Body of pancreas (tissue), 4 donors: ENCODE results near the gene MICAL2. TPM values are rescaled to one million over a fixed set of nuclear protein-coding genes. Genes with fewer than 3 reads are reported as not detected.

Experiments
- ATAC-seq: fragments of 150-250 bp; one replicate; pipeline ENCODE4 v1.9.1; 2016
- DNase-seq, 4 donors: peaks; one replicate each; pipeline ENCODE4 v3.0.0-alpha.2; 2019
- H3K27ac ChIP-seq, 4 donors: fragments of 200-600 bp; sonication (generic); 1 replicate in 3 of 4; 2 replicates in 1 of 4; pipeline versions ENCODE4 v1.5.1 to v1.6.1; 2016 to 2019; ENCODE audit warnings: mild to moderate bottlenecking in 1 of 4, mixed read lengths in 1 of 4, moderate library complexity in 1 of 4
- H3K27me3 ChIP-seq, 2 donors: fragments of 200-600 bp; sonication (generic); one replicate each; pipeline ENCODE4 v1.6.0; 2016; ENCODE audit warnings: mild to moderate bottlenecking in 1 of 2
- H3K36me3 ChIP-seq, 2 donors: fragments of 200-600 bp; sonication (generic); replicated peaks in 1 of 2; 2 replicates each; pipeline ENCODE4 v1.5.1; 2016; ENCODE audit warnings: low read depth in 2 of 2; ENCODE audit not compliant: insufficient read depth in 1 of 2
- H3K4me1 ChIP-seq: fragments of 200-600 bp; sonication (generic); one replicate; pipeline ENCODE4 v1.6.0; 2016
- H3K4me3 ChIP-seq, 2 donors: fragments of 200-600 bp; sonication (generic); 1 replicate in 1 of 2; 2 replicates in 1 of 2; pipeline ENCODE4 v1.5.1; 2016 to 2019
- H3K9me3 ChIP-seq, 3 donors: fragments of 200-600 bp; sonication (generic); 1 replicate in 2 of 3; 2 replicates in 1 of 3; pipeline ENCODE4 v1.5.1; 2016
- CTCF ChIP-seq, 7 experiments: fragments of 450-650 bp in 4 of 7; fragments of 200-600 bp in 3 of 7; sonication (generic) in 3 of 7; IDR thresholded peaks; one replicate each; pipeline ENCODE4 v1.5.1; 2016 to 2019; ENCODE audit warnings: antibody characterized with exemption in 7 of 7
- POLR2A ChIP-seq, 3 donors: fragments of 450-650 bp; IDR thresholded peaks; one replicate each; pipeline ENCODE4 v1.6.1; 2016; ENCODE audit warnings: antibody characterized with exemption in 3 of 3, mild to moderate bottlenecking in 2 of 3
- WGBS, 2 donors: methylation state at CpG; one replicate each; pipeline ENCODE4 v1.1.5; 2017; 5-methylcytosine and 5-hydroxymethylcytosine counted together
- intact Hi-C: fragments of 100-400 bp; cut with DNase I; formaldehyde crosslinking; loops from one replicate; pipeline ENCODE4 v1.15.1; 2023
- total RNA-seq, 2 donors: library from RNA; depleted of rRNA; stranded (reverse); fragments of >200 nt; gene quantifications; one replicate each; pipeline ENCODE4 v1.1.0, GENCODE V29; 2016

The MICAL2 gene
- total RNA-seq, 2 donors from 2014 or later = 16.6 to 24.4 TPM

- ATAC-seq = peak; percentile 93
Measured at GRCh38 chr11:12193515-12194336, 83.3 kb downstream of the MICAL2 start.

GRCh38 chr11:12195768-12196167 lies 85.4 kb downstream of the MICAL2 start:
- H3K27me3 ChIP-seq = no peaks in the 10 kb centered on the region
- H3K4me1 ChIP-seq = peaks cover 53% of the 10 kb centered on the region
- H3K4me3 ChIP-seq = no peak overlapping the region
- H3K36me3 ChIP-seq = no peaks in the 10 kb centered on the region
- intact Hi-C loops = no loop called here
- DNase-seq = no peak
- H3K27ac ChIP-seq = peak overlapping the region in 3 of 4 donors; percentile 11 to 76 (median 17)
- WGBS, 2 donors = 53 to 60% methylated on average over 5 of the region's 5 CpGs
- no peak for TF ChIP-seq CTCF (IDR thresholded peaks at IDR 0.05)
- TF ChIP-seq POLR2A (IDR thresholded peaks at IDR 0.05) = no peak
- H3K9me3 ChIP-seq = no peaks in the 10 kb centered on the region
- no peak for ATAC-seq

More at GRCh38 chr11:12193515-12194336, 83.3 kb downstream of the MICAL2 start:
- no peaks in the 10 kb centered on the region for H3K27me3 ChIP-seq
- no peak overlapping the region for H3K4me3 ChIP-seq
- H3K36me3 ChIP-seq = no peaks in the 10 kb centered on the region
- H3K4me1 ChIP-seq = peaks cover 32% of the 10 kb centered on the region
- 63 to 71% methylated on average over 2 to 3 of the region's 3 CpGs for WGBS, 2 donors
- TF ChIP-seq POLR2A (IDR thresholded peaks at IDR 0.05) = no peak
- no peak for TF ChIP-seq CTCF (IDR thresholded peaks at IDR 0.05)
- DNase-seq = peak; percentile 68 to 90 (median 85)
- peak overlapping the region; percentile 76 to 86 (median 80) for H3K27ac ChIP-seq
- no peaks in the 10 kb centered on the region for H3K9me3 ChIP-seq
- intact Hi-C loops = no loop called here

- ATAC-seq (no peak), DNase-seq (no peak)
- H3K36me3 ChIP-seq = no peaks in the 10 kb centered on the region
- intact Hi-C loops = no loop called here
- no peak for TF ChIP-seq POLR2A (IDR thresholded peaks at IDR 0.05)
- TF ChIP-seq CTCF (IDR thresholded peaks at IDR 0.05) = no peak
- no peak overlapping the region for H3K4me3 ChIP-seq
- peaks cover 58% of the 10 kb centered on the region for H3K4me1 ChIP-seq
- no peaks in the 10 kb centered on the region for H3K27me3 ChIP-seq
- peak overlapping the region in 3 of 4 donors; percentile 11 to 76 (median 17) for H3K27ac ChIP-seq
- no peaks in the 10 kb centered on the region for H3K9me3 ChIP-seq
- WGBS, 2 donors = 54 to 63% methylated on average over 2 of the region's 2 CpGs
Measured at GRCh38 chr11:12196308-12196707, 85.9 kb downstream of the MICAL2 start.

- no peak for TF ChIP-seq CTCF (IDR thresholded peaks at IDR 0.05)
- no peak for TF ChIP-seq POLR2A (IDR thresholded peaks at IDR 0.05)
- ATAC-seq (no peak), DNase-seq (no peak)
- H3K4me1 ChIP-seq = peaks cover 63% of the 10 kb centered on the region
- no peaks in the 10 kb centered on the region for H3K9me3 ChIP-seq
- no peaks in the 10 kb centered on the region for H3K27me3 ChIP-seq
- intact Hi-C loops = no loop called here
- H3K36me3 ChIP-seq = no peaks in the 10 kb centered on the region
- H3K4me3 ChIP-seq = no peak overlapping the region
- peak overlapping the region in 2 of 4 donors; percentile 11 to 17 for H3K27ac ChIP-seq
Measured at GRCh38 chr11:12196872-12197271, 86.5 kb downstream of the MICAL2 start.
